ENCODE results near the gene CARHSP1.
"Not testable (repeated sequence)": the region's sequence is repeated elsewhere in the genome, so short reads cannot be mapped to it uniquely, and the experiment has no call there.

DNA sequence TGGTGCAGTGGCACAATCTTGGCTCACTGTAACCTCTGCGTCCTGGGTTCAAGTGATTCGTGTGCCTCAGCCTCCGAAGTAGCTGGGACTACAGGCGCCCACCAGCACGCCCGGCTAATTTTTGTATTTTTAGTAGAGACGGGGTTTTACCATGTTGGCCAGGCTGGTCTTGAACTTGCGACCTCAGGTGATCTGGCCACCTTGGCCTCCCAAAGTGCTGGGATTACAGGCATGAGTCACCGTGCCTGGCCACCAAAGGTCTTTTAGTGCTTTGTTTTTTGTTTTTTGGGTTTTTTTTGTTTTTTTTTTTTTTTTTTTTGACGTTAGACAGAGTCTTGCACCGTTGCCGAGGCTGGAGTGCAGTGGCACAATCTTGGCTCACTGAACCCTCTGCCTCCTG lies 65.1 kb downstream of the CARHSP1 start:
- TF ChIP-seq, protein P1, sequence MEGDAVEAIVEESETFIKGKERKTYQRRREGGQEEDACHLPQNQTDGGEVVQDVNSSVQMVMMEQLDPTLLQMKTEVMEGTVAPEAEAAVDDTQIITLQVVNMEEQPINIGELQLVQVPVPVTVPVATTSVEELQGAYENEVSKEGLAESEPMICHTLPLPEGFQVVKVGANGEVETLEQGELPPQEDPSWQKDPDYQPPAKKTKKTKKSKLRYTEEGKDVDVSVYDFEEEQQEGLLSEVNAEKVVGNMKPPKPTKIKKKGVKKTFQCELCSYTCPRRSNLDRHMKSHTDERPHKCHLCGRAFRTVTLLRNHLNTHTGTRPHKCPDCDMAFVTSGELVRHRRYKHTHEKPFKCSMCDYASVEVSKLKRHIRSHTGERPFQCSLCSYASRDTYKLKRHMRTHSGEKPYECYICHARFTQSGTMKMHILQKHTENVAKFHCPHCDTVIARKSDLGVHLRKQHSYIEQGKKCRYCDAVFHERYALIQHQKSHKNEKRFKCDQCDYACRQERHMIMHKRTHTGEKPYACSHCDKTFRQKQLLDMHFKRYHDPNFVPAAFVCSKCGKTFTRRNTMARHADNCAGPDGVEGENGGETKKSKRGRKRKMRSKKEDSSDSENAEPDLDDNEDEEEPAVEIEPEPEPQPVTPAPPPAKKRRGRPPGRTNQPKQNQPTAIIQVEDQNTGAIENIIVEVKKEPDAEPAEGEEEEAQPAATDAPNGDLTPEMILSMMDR (IDR thresholded peaks at IDR 0.05), result not testable (repeated sequence)
- not testable (repeated sequence) for TF ChIP-seq POLR2A (IDR thresholded peaks at IDR 0.05)

All from uterus (tissue), 2 donors.